Breast epithelium (tissue), 3 donors: ENCODE results near the gene PRSS48.

Experiments
- POLR2A ChIP-seq: fragments of 450-650 bp; IDR thresholded peaks from one replicate; pipeline ENCODE4 v1.6.1; 2016; ENCODE audit warnings: antibody characterized with exemption, mild to moderate bottlenecking, moderate library complexity
- TF ChIP-seq, protein P1 (sequence below), 3 donors: fragments of 450-650 bp; IDR thresholded peaks; one replicate each; pipeline ENCODE4 v1.5.1; 2016 to 2017; ENCODE audit warnings: antibody characterized with exemption in 3 of 3, mild to moderate bottlenecking in 3 of 3, moderate library complexity in 3 of 3

DNA sequence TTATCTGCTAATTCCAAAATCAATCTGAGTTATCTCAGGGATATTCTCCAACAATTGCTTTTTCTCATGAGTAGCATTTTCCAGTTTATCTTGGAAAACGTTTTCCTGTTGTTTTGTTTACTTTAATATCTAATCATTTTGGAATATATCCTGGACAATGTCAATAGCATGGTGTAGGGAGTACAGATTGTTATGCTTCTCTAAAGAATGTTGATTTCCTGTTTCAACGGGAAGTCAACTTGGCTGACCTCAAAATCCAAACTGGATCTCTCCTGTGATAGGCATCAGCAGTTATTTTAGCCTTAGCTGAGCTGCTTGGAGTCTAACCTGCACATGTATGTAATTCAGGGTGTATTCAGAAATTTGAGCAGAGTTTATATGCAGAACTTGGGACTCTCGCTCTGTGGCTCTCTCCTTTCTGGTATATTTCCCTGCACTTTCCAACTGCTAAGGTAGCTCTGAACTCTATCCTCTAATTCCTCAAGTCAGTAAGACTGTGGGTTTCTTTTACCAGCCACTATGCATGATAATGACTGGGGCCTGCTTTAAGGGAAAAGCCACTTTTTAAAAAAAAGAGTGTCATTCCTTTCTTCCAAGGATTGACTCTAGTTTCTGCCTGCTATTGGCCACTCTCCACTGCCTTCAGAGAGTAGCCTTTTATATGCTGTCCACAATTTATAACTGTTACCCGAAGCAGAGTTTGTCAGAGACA, 7.7 kb downstream of the PRSS48 start:
- TF ChIP-seq, protein P1, sequence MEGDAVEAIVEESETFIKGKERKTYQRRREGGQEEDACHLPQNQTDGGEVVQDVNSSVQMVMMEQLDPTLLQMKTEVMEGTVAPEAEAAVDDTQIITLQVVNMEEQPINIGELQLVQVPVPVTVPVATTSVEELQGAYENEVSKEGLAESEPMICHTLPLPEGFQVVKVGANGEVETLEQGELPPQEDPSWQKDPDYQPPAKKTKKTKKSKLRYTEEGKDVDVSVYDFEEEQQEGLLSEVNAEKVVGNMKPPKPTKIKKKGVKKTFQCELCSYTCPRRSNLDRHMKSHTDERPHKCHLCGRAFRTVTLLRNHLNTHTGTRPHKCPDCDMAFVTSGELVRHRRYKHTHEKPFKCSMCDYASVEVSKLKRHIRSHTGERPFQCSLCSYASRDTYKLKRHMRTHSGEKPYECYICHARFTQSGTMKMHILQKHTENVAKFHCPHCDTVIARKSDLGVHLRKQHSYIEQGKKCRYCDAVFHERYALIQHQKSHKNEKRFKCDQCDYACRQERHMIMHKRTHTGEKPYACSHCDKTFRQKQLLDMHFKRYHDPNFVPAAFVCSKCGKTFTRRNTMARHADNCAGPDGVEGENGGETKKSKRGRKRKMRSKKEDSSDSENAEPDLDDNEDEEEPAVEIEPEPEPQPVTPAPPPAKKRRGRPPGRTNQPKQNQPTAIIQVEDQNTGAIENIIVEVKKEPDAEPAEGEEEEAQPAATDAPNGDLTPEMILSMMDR (IDR thresholded peaks at IDR 0.05) = no peak
- TF ChIP-seq POLR2A = no peak
